ENCODE results near the gene OSBPL8.
"Not testable (repeated sequence)": the region's sequence is repeated elsewhere in the genome, so short reads cannot be mapped to it uniquely, and the experiment has no call there.

Gene OSBPL8

DNA sequence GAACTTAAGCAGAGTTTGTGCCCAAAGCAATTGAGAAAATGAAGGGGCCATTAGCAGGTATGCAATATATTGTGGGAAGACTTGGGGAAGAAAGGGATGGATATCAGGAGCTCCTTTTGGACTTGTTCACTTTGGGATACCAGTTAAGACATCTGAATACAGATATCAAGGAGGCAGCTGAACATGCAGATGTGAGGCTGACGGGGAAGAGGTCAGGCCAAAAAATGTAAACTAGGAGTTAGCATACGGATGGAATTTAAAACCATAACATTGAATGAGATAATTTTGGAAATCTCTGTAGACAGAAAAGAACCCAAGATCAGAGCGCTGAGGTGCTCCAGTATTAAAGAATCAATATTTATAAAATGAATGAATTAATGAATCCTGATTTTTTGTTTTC lies 53.4 kb downstream of the OSBPL8 start:
- Histone ChIP-seq H3K9ac (ENCODE audit: low read depth in 1 of 2, low read length in 2 of 2) (no peak overlapping the region), H3K4me1 (ENCODE audit: control insufficient read depth in 1 of 2, insufficient read depth in 2 of 2, low read length in 2 of 2) (peaks cover 0 to 4% of the 10 kb centered on the region in 2 donors), H3K9me3 (ENCODE audit: control insufficient read depth in 1 of 2, low read length in 2 of 2) (no peaks in the 10 kb centered on the region), H3K27me3 (ENCODE audit: control insufficient read depth in 1 of 2, insufficient read depth in 2 of 2, low read length in 2 of 2) (no peaks in the 10 kb centered on the region), H3K36me3 (ENCODE audit: control insufficient read depth in 1 of 2, insufficient read depth in 2 of 2, low read length in 2 of 2) (no peaks in the 10 kb centered on the region), H3K4me3 (ENCODE audit: low read depth in 1 of 2, low read length in 2 of 2) (no peak overlapping the region), H3K27ac (ENCODE audit: low read depth, low read length) (no peak overlapping the region)

DNA sequence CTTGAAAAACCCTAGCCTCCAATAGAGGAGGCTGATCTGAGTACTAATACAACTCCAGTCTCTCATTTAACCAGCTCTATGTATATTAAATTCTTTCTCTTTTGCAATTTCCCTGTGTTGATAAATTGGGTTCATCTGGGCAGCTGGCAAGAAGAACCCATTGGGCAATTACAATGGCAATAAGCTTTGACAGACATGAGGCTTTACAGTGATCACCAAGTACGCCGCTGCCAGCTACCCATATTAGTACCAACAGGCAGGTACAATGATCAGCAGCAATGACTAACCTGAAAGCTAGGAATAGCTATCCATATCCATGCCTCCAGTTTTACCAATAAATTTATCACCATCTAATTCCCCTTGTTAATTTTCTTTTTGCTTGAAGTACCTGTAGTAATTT lies 54.5 kb downstream of the OSBPL8 start:
- peaks cover 0 to 4% of the 10 kb centered on the region in 2 donors for H3K4me1 ChIP-seq (ENCODE audit: control insufficient read depth in 1 of 2, insufficient read depth in 2 of 2, low read length in 2 of 2)
- no peaks in the 10 kb centered on the region for H3K27me3 ChIP-seq (ENCODE audit: control insufficient read depth in 1 of 2, insufficient read depth in 2 of 2, low read length in 2 of 2)
- no peaks in the 10 kb centered on the region for H3K36me3 ChIP-seq (ENCODE audit: control insufficient read depth in 1 of 2, insufficient read depth in 2 of 2, low read length in 2 of 2)
- no peak overlapping the region for H3K4me3 ChIP-seq (ENCODE audit: low read depth in 1 of 2, low read length in 2 of 2)
- no peak overlapping the region for H3K27ac ChIP-seq (ENCODE audit: low read depth, low read length)
- no peaks in the 10 kb centered on the region for H3K9me3 ChIP-seq (ENCODE audit: control insufficient read depth in 1 of 2, low read length in 2 of 2)
- H3K9ac ChIP-seq (ENCODE audit: low read depth in 1 of 2, low read length in 2 of 2), result no peak overlapping the region

DNA sequence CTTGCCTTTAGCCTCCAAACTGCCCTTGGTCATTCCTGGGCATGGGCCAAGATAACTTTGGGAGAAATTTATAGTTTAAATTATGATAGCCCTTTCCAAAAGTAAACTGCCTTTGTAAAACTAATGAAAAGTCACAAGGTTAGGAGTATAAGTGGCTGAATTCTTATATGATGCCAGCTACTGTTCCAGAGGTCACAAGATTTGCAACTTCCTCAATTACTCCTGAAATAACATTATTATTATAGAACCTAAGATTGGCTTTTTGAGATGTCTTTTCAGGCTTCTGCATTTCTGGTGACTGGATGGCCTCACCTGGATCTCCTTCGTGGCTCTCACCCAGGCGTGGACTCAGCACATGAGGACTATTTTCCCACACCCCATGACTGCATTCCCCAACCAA lies 55.0 kb downstream of the OSBPL8 start:
- Histone ChIP-seq H3K9ac (ENCODE audit: low read depth in 1 of 2, low read length in 2 of 2) (no peak overlapping the region), H3K36me3 (ENCODE audit: control insufficient read depth in 1 of 2, insufficient read depth in 2 of 2, low read length in 2 of 2) (no peaks in the 10 kb centered on the region), H3K4me1 (ENCODE audit: control insufficient read depth in 1 of 2, insufficient read depth in 2 of 2, low read length in 2 of 2) (peaks cover 0 to 4% of the 10 kb centered on the region in 2 donors), H3K4me3 (ENCODE audit: low read depth in 1 of 2, low read length in 2 of 2) (no peak overlapping the region), H3K27ac (ENCODE audit: low read depth, low read length) (no peak overlapping the region), H3K27me3 (ENCODE audit: control insufficient read depth in 1 of 2, insufficient read depth in 2 of 2, low read length in 2 of 2) (no peaks in the 10 kb centered on the region), H3K9me3 (ENCODE audit: control insufficient read depth in 1 of 2, low read length in 2 of 2) (no peaks in the 10 kb centered on the region)

DNA sequence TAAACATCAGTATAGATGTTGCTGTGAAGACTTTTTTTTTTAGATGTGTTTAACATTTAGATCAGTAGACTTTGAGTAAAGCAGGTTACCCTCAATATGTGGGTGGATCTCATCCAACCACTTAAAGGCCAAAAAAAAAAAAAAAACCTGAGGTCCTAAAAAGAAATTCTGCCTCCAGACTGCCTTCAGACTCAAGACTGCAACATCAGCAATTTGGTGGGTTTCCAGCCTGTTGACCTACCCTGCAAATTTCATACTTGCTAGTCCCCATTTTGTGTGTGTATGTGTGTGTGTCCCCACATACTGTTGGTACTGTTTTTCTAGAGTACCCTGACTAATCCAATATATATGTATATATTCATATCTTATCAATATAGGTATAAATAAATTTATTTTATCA lies 55.6 kb downstream of the OSBPL8 start:
- no peak overlapping the region for H3K4me3 ChIP-seq (ENCODE audit: low read depth in 1 of 2, low read length in 2 of 2)
- no peaks in the 10 kb centered on the region for H3K36me3 ChIP-seq (ENCODE audit: control insufficient read depth in 1 of 2, insufficient read depth in 2 of 2, low read length in 2 of 2)
- no peaks in the 10 kb centered on the region for H3K27me3 ChIP-seq (ENCODE audit: control insufficient read depth in 1 of 2, insufficient read depth in 2 of 2, low read length in 2 of 2)
- no peak overlapping the region for H3K27ac ChIP-seq (ENCODE audit: low read depth, low read length)
- no peak overlapping the region for H3K9ac ChIP-seq (ENCODE audit: low read depth in 1 of 2, low read length in 2 of 2)
- no peaks in the 10 kb centered on the region for H3K9me3 ChIP-seq (ENCODE audit: control insufficient read depth in 1 of 2, low read length in 2 of 2)
- peaks cover 0 to 4% of the 10 kb centered on the region in 2 donors for H3K4me1 ChIP-seq (ENCODE audit: control insufficient read depth in 1 of 2, insufficient read depth in 2 of 2, low read length in 2 of 2)

DNA sequence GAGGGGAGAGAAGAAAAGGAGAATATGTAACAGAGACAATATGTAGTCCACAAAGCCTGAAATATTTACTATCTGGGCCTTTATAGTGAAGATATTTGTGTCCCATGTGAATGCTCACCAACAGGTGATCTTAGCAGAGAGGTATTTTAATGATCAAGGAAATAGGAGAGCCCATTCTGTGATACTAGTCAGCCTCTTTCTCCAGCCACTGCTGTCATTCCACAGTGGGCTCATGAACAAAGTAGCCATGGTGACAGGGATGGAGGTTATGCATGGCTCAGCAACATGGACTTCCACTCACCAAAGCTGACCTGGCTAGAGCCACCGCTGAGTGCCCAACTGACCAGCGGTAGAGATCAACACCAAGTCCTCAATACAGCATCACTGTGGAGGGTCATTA lies 58.2 kb downstream of the OSBPL8 start:
- Histone ChIP-seq H3K9me3 (ENCODE audit: control insufficient read depth in 1 of 2, low read length in 2 of 2) (no peaks in the 10 kb centered on the region), H3K9ac (ENCODE audit: low read depth in 1 of 2, low read length in 2 of 2) (no peak overlapping the region)

DNA sequence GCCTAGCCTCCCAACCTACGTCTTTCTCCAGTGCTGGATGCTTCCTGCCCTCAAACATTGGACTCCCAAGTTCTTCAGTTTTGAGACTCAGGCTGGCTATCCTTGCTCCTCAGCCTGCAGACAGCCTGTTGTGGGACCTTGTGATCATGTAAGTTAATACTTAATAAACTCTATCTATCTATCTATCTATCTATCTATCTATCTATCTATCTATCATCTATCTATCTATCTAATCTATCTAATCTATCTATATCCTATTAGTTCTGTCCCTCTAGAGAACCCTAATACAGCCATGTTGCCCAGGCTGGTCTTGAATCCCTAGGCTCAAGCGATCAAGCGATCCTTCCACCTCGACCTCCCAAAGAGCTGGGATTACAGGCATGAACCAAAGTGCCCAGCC lies 60.4 kb downstream of the OSBPL8 start:
- not testable (repeated sequence) for H3K9ac ChIP-seq (ENCODE audit: low read depth in 1 of 2, low read length in 2 of 2); H3K4me3 ChIP-seq (ENCODE audit: low read depth in 1 of 2, low read length in 2 of 2); H3K9me3 ChIP-seq (ENCODE audit: control insufficient read depth in 1 of 2, low read length in 2 of 2); H3K27me3 ChIP-seq (ENCODE audit: control insufficient read depth in 1 of 2, insufficient read depth in 2 of 2, low read length in 2 of 2); H3K36me3 ChIP-seq (ENCODE audit: control insufficient read depth in 1 of 2, insufficient read depth in 2 of 2, low read length in 2 of 2); H3K27ac ChIP-seq (ENCODE audit: low read depth, low read length); H3K4me1 ChIP-seq (ENCODE audit: control insufficient read depth in 1 of 2, insufficient read depth in 2 of 2, low read length in 2 of 2)

More for the DNA sequence above, 58.2 kb downstream of the OSBPL8 start:
- no peak overlapping the region for H3K27ac ChIP-seq (ENCODE audit: low read depth, low read length)
- peaks cover 0 to 4% of the 10 kb centered on the region in 2 donors for H3K4me1 ChIP-seq (ENCODE audit: control insufficient read depth in 1 of 2, insufficient read depth in 2 of 2, low read length in 2 of 2)
- no peaks in the 10 kb centered on the region for H3K36me3 ChIP-seq (ENCODE audit: control insufficient read depth in 1 of 2, insufficient read depth in 2 of 2, low read length in 2 of 2)
- H3K4me3 ChIP-seq (ENCODE audit: low read depth in 1 of 2, low read length in 2 of 2), result no peak overlapping the region
- no peaks in the 10 kb centered on the region for H3K27me3 ChIP-seq (ENCODE audit: control insufficient read depth in 1 of 2, insufficient read depth in 2 of 2, low read length in 2 of 2)

DNA sequence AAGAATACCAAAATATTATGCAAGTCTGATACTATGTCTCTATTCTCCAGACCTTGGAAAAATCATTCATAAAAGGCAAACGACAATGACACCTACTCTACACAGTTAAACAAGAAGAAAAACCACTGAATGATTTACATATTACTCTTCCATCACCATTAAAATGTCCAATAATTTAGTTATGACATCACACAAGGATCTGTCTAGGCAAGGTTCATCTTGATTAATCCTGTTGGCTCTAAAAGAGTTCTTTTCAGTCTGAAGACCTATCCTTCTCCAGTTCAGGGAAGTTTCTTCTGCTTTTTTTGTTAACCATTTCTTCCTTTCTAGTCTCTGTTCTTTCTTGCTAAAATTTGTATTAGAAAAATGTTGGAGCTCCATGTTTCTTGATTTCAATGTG lies 64.0 kb downstream of the OSBPL8 start:
- Histone ChIP-seq H3K4me1 (ENCODE audit: control insufficient read depth in 1 of 2, insufficient read depth in 2 of 2, low read length in 2 of 2) (no peaks in the 10 kb centered on the region), H3K27me3 (ENCODE audit: control insufficient read depth in 1 of 2, insufficient read depth in 2 of 2, low read length in 2 of 2) (no peaks in the 10 kb centered on the region)

DNA sequence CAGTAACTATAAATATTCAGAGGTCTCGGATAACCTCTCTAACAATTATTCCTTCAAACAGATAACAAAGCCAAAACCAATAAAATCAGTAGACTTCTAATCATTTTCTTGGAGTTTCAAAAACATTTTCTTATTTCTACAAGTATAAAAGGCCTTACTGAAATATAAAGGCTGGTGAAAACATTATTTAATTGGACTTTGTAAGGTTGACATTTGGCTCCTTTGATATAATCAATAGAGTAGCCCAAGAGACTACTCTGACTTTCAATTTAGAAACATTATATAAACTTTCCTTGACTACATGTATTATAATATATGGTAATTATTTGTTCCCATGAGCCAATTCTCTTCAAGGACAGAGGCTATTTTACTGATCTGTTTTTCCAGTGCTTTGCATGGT lies 68.3 kb downstream of the OSBPL8 start:
- Histone ChIP-seq H3K9ac (ENCODE audit: low read depth in 1 of 2, low read length in 2 of 2) (no peak overlapping the region), H3K4me3 (ENCODE audit: low read depth in 1 of 2, low read length in 2 of 2) (no peak overlapping the region), H3K36me3 (ENCODE audit: control insufficient read depth in 1 of 2, insufficient read depth in 2 of 2, low read length in 2 of 2) (no peaks in the 10 kb centered on the region), H3K27me3 (ENCODE audit: control insufficient read depth in 1 of 2, insufficient read depth in 2 of 2, low read length in 2 of 2) (no peaks in the 10 kb centered on the region), H3K27ac (ENCODE audit: low read depth, low read length) (no peak overlapping the region), H3K9me3 (ENCODE audit: control insufficient read depth in 1 of 2, low read length in 2 of 2) (peaks cover 4 to 11% of the 10 kb centered on the region in 2 donors), H3K4me1 (ENCODE audit: control insufficient read depth in 1 of 2, insufficient read depth in 2 of 2, low read length in 2 of 2) (no peaks in the 10 kb centered on the region)

More for the DNA sequence above, 64.0 kb downstream of the OSBPL8 start:
- H3K4me3 ChIP-seq (ENCODE audit: low read depth in 1 of 2, low read length in 2 of 2), result no peak overlapping the region
- no peaks in the 10 kb centered on the region for H3K36me3 ChIP-seq (ENCODE audit: control insufficient read depth in 1 of 2, insufficient read depth in 2 of 2, low read length in 2 of 2)
- H3K9me3 ChIP-seq (ENCODE audit: control insufficient read depth in 1 of 2, low read length in 2 of 2), result peaks cover 4 to 11% of the 10 kb centered on the region in 2 donors
- no peak overlapping the region for H3K9ac ChIP-seq (ENCODE audit: low read depth in 1 of 2, low read length in 2 of 2)
- no peak overlapping the region for H3K27ac ChIP-seq (ENCODE audit: low read depth, low read length)

DNA sequence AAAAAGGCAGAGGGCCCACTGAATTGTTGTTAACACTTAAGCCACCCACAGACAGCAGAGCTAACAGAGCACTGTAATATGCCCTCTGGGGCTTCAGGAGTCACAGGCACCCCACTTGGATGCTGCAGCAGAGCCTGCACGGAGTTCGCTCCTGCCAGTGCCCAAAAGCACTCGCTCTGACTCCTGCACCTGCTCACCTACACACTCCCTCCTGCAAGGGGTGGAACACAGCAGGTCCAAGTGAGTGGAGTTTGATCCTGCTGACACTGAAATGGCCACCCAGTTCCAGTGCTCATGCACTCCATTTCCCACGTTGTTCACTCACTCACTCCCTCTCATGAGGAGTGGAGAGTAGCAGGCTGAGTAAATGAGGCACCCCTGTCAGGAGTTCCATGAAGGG lies 68.8 kb downstream of the OSBPL8 start:
- Histone ChIP-seq H3K4me3 (ENCODE audit: low read depth in 1 of 2, low read length in 2 of 2) (no peak overlapping the region), H3K27ac (ENCODE audit: low read depth, low read length) (no peak overlapping the region), H3K9me3 (ENCODE audit: control insufficient read depth in 1 of 2, low read length in 2 of 2) (peaks cover 4 to 11% of the 10 kb centered on the region in 2 donors), H3K4me1 (ENCODE audit: control insufficient read depth in 1 of 2, insufficient read depth in 2 of 2, low read length in 2 of 2) (no peaks in the 10 kb centered on the region), H3K27me3 (ENCODE audit: control insufficient read depth in 1 of 2, insufficient read depth in 2 of 2, low read length in 2 of 2) (no peaks in the 10 kb centered on the region), H3K36me3 (ENCODE audit: control insufficient read depth in 1 of 2, insufficient read depth in 2 of 2, low read length in 2 of 2) (no peaks in the 10 kb centered on the region), H3K9ac (ENCODE audit: low read depth in 1 of 2, low read length in 2 of 2) (no peak overlapping the region)

DNA sequence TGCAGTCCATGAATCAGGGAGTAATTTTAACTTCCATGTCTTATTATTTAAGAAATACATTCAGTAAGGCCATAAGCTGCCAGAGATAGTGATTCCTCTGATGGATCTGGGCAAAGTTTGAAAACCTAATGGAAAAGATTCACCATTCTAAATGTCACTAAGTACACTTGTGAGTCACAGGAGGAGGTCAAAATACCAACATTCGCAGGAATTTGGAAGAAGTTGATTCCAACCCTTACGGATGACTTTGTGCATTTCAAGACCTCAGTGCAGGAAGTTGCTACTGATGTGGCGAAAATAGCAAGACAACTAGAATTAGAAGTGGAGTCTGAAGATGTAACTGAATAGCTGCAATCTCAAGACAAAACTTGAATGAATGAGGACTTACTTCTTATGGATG lies 69.8 kb downstream of the OSBPL8 start:
- Histone ChIP-seq H3K4me1 (ENCODE audit: control insufficient read depth in 1 of 2, insufficient read depth in 2 of 2, low read length in 2 of 2) (no peaks in the 10 kb centered on the region), H3K4me3 (ENCODE audit: low read depth in 1 of 2, low read length in 2 of 2) (no peak overlapping the region), H3K27me3 (ENCODE audit: control insufficient read depth in 1 of 2, insufficient read depth in 2 of 2, low read length in 2 of 2) (no peaks in the 10 kb centered on the region), H3K9me3 (ENCODE audit: control insufficient read depth in 1 of 2, low read length in 2 of 2) (peaks cover 3 to 11% of the 10 kb centered on the region in 2 donors), H3K36me3 (ENCODE audit: control insufficient read depth in 1 of 2, insufficient read depth in 2 of 2, low read length in 2 of 2) (no peaks in the 10 kb centered on the region), H3K27ac (ENCODE audit: low read depth, low read length) (no peak overlapping the region), H3K9ac (ENCODE audit: low read depth in 1 of 2, low read length in 2 of 2) (no peak overlapping the region)

DNA sequence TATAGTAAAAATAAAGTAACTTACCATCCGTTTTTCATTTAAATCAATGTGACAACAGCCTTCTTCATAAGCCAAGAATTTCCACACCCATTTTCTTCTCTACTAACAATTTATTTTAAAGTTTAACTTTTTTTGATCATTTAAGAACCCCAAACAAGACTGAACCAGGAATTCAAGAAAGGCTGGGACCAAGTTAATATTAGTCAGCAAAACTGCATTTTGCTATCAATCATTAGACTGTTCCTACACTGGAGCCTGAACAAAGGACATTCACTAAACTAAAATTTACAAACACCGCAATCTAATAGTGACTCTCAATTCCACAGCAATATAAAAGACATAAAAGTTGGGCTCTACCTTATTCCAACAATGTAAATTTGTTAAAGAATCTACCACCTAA lies 73.6 kb downstream of the OSBPL8 start:
- Histone ChIP-seq H3K4me1 (ENCODE audit: control insufficient read depth in 1 of 2, insufficient read depth in 2 of 2, low read length in 2 of 2) (no peaks in the 10 kb centered on the region), H3K4me3 (ENCODE audit: low read depth in 1 of 2, low read length in 2 of 2) (no peak overlapping the region), H3K27me3 (ENCODE audit: control insufficient read depth in 1 of 2, insufficient read depth in 2 of 2, low read length in 2 of 2) (no peaks in the 10 kb centered on the region), H3K27ac (ENCODE audit: low read depth, low read length) (no peak overlapping the region), H3K9ac (ENCODE audit: low read depth in 1 of 2, low read length in 2 of 2) (no peak overlapping the region), H3K36me3 (ENCODE audit: control insufficient read depth in 1 of 2, insufficient read depth in 2 of 2, low read length in 2 of 2) (no peaks in the 10 kb centered on the region), H3K9me3 (ENCODE audit: control insufficient read depth in 1 of 2, low read length in 2 of 2) (no peaks in the 10 kb centered on the region)

Measured in duodenal mucosa (tissue), 2 donors.